ENCODE results near the gene NTRK3.

GRCh38 chr15:88300861-88301260 lies 44.3 kb upstream of the NTRK3 start:
- no peak for TF ChIP-seq POLR2A (IDR thresholded peaks at IDR 0.05)
- no peak for TF ChIP-seq CTCF (IDR thresholded peaks at IDR 0.05)

Data from testis (tissue), 2 donors.